ENCODE data around the gene M6PR. TPM values are rescaled to one million over a fixed set of nuclear protein-coding genes. Genes with fewer than 3 reads are reported as not detected.
"Not testable (repeated sequence)": the region's sequence is repeated elsewhere in the genome, so short reads cannot be mapped to it uniquely, and the experiment has no call there.

The M6PR gene
- total RNA-seq, 1 donor from 2014 or later: 186 TPM

DNA sequence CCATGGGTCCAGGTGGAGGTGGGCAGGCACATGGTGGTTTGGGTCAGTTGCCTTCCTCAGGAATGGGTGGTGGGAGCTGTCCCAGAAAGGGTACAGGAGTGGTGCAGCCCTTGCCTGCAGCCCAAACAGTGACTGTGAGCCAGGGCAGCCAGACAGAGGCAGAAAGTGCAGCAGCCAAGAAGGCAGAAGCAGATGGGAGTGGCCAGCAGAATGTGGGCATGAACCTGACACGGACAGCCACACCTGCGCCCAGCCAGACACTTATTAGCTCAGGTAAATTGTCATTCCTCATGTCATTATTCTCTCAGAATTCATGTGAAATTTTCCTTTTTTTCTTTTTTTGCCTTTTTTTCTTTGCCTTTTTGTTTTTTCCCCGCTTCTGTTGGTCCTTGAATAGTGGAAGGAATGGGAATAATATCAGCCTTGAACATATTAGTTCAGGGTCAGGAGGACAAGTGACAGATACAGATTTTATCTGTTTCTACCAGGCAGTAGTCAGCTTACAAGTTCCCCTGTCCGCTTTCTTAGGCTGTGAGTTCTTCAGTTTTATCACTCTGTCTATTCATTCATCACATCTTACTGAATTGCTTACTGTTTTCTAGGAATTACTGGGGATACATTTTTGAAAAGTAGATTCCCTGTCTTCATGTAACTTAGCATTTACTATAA, 18.7 kb downstream of the M6PR start:
- H3K9me3 Mint-ChIP-seq (ENCODE audit: unreplicated experiment); DNase-seq (ENCODE audit: low spot score); H3K4me3 Mint-ChIP-seq (ENCODE audit: unreplicated experiment); H3K4me1 Mint-ChIP-seq (ENCODE audit: unreplicated experiment); H3K27me3 Mint-ChIP-seq (ENCODE audit: unreplicated experiment); H3K27ac Mint-ChIP-seq (ENCODE audit: unreplicated experiment): not testable (repeated sequence)
- H3K36me3 Mint-ChIP-seq (ENCODE audit: low read depth, unreplicated experiment): peaks cover 26% of the 10 kb centered on the region

DNA sequence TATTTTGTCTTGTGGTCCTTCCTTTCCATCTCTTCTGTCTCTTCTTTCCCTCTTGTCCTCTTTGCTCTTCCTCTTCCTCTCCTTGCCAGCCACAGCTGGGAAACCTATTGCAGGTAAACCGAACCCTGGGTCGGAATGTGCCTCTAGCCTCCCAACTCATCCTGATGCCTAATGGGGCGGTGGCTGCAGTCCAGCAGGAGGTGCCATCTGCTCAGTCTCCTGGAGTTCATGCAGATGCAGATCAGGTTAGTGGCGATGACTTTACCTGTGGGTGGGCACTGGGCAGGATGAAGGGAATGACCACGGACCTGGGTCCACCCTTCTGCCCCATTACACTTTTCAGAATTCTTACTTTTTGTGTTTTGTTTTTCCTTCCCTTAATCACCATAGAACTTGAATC, 26.9 kb downstream of the M6PR start:
- Mint-ChIP-seq H3K27me3 (ENCODE audit: unreplicated experiment) (peaks cover 2% of the 10 kb centered on the region), H3K4me1 (ENCODE audit: unreplicated experiment) (no peaks in the 10 kb centered on the region), H3K27ac (ENCODE audit: unreplicated experiment) (no peak overlapping the region), H3K4me3 (ENCODE audit: unreplicated experiment) (peak overlapping the region; percentile 48), H3K9me3 (ENCODE audit: unreplicated experiment) (no peaks in the 10 kb centered on the region), H3K36me3 (ENCODE audit: low read depth, unreplicated experiment) (peaks cover 21% of the 10 kb centered on the region)
- no peak for DNase-seq (ENCODE audit: low spot score)
- TF ChIP-seq, protein P1, sequence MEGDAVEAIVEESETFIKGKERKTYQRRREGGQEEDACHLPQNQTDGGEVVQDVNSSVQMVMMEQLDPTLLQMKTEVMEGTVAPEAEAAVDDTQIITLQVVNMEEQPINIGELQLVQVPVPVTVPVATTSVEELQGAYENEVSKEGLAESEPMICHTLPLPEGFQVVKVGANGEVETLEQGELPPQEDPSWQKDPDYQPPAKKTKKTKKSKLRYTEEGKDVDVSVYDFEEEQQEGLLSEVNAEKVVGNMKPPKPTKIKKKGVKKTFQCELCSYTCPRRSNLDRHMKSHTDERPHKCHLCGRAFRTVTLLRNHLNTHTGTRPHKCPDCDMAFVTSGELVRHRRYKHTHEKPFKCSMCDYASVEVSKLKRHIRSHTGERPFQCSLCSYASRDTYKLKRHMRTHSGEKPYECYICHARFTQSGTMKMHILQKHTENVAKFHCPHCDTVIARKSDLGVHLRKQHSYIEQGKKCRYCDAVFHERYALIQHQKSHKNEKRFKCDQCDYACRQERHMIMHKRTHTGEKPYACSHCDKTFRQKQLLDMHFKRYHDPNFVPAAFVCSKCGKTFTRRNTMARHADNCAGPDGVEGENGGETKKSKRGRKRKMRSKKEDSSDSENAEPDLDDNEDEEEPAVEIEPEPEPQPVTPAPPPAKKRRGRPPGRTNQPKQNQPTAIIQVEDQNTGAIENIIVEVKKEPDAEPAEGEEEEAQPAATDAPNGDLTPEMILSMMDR (IDR thresholded peaks at IDR 0.05; ENCODE audit: unreplicated experiment): no peak

GRCh38 chr12:8919643-8920042, 29.8 kb downstream of the M6PR start:
- H3K4me3 Mint-ChIP-seq (ENCODE audit: unreplicated experiment); H3K27ac Mint-ChIP-seq (ENCODE audit: unreplicated experiment); DNase-seq (ENCODE audit: low spot score); H3K4me1 Mint-ChIP-seq (ENCODE audit: unreplicated experiment); H3K27me3 Mint-ChIP-seq (ENCODE audit: unreplicated experiment); H3K9me3 Mint-ChIP-seq (ENCODE audit: unreplicated experiment): not testable (repeated sequence)
- H3K36me3 Mint-ChIP-seq (ENCODE audit: low read depth, unreplicated experiment): peaks cover 21% of the 10 kb centered on the region

- TF ChIP-seq, protein P1 (IDR thresholded peaks at IDR 0.05; ENCODE audit: unreplicated experiment): no peak
- H3K4me1 Mint-ChIP-seq (ENCODE audit: unreplicated experiment): peaks cover 14% of the 10 kb centered on the region
- no peaks in the 10 kb centered on the region for H3K9me3 Mint-ChIP-seq (ENCODE audit: unreplicated experiment)
- no peak for DNase-seq (ENCODE audit: low spot score)
- H3K36me3 Mint-ChIP-seq (ENCODE audit: low read depth, unreplicated experiment): peaks cover 24% of the 10 kb centered on the region
- H3K27me3 Mint-ChIP-seq (ENCODE audit: unreplicated experiment): peaks cover 6% of the 10 kb centered on the region
- no peak overlapping the region for H3K4me3 Mint-ChIP-seq (ENCODE audit: unreplicated experiment)
- H3K27ac Mint-ChIP-seq (ENCODE audit: unreplicated experiment): no peak overlapping the region
Observed at GRCh38 chr12:8917751-8918150, 31.7 kb downstream of the M6PR start.

DNA sequence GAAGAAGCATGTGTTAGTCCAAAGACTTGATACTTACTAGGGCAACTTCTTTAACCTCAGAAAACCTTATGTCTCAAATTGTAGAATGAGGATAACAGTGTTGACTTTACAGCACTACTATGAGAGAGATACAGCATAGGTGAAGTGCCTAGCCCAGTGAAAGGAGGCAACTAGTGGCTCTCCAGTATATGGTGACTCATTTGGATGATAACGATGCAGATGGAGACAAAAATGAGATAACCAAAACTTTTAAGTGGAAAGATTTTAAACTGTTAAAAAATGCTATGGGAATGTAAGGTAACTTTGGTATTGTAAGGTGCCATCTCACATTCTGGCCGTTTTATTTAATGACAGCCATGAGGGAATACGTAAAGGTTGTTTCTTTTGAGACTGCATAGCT, 32.4 kb downstream of the M6PR start:
- Mint-ChIP-seq H3K4me1 (ENCODE audit: unreplicated experiment) (peaks cover 16% of the 10 kb centered on the region), H3K27me3 (ENCODE audit: unreplicated experiment) (peaks cover 5% of the 10 kb centered on the region), H3K9me3 (ENCODE audit: unreplicated experiment) (no peaks in the 10 kb centered on the region), H3K36me3 (ENCODE audit: low read depth, unreplicated experiment) (peaks cover 19% of the 10 kb centered on the region), H3K27ac (ENCODE audit: unreplicated experiment) (no peak overlapping the region), H3K4me3 (ENCODE audit: unreplicated experiment) (no peak overlapping the region)
- DNase-seq (ENCODE audit: low spot score): no peak
- TF ChIP-seq, protein P1 (IDR thresholded peaks at IDR 0.05; ENCODE audit: unreplicated experiment): no peak

GRCh38 chr12:8916154-8916553, 33.3 kb downstream of the M6PR start:
- peaks cover 18% of the 10 kb centered on the region for H3K4me1 Mint-ChIP-seq (ENCODE audit: unreplicated experiment)
- H3K36me3 Mint-ChIP-seq (ENCODE audit: low read depth, unreplicated experiment): peaks cover 15% of the 10 kb centered on the region
- no peak overlapping the region for H3K27ac Mint-ChIP-seq (ENCODE audit: unreplicated experiment)
- DNase-seq (ENCODE audit: low spot score): no peak
- H3K27me3 Mint-ChIP-seq (ENCODE audit: unreplicated experiment): peaks cover 5% of the 10 kb centered on the region
- TF ChIP-seq, protein P1 (IDR thresholded peaks at IDR 0.05; ENCODE audit: unreplicated experiment): no peak
- no peak overlapping the region for H3K4me3 Mint-ChIP-seq (ENCODE audit: unreplicated experiment)
- H3K9me3 Mint-ChIP-seq (ENCODE audit: unreplicated experiment): no peaks in the 10 kb centered on the region
